ENCODE results near the gene HMGB2. TPM values are rescaled to one million over a fixed set of nuclear protein-coding genes. Genes with fewer than 3 reads are reported as not detected.

HMGB2 gene
- total RNA-seq, 2 donors from 2014 or later, result 567 to 924 TPM

Other genes starting within 250 kb of the HMGB2 start
- gene GALNT7, start 165.5 kb downstream of the HMGB2 start, total RNA-seq, result 10 to 100 TPM in 1 of 2 donors, 1 to 10 TPM in 1; 8.8 to 10.2 TPM
- 10 to 100 TPM; 19.0 to 21.7 TPM for gene SAP30, start 36.6 kb upstream of the HMGB2 start, total RNA-seq
- gene SCRG1, start 64.8 kb upstream of the HMGB2 start, total RNA-seq, result not detected
- gene HAND2, start 195.9 kb upstream of the HMGB2 start, total RNA-seq, result not detected

Data from activated naive CD4-positive, alpha-beta T cell treated with anti-CD3 and anti-CD28 coated beads, Interleukin-2, amount 50 U/mL, for 72 hours (primary cell).